NCI-H526 (cell line): ENCODE results near the gene STK10.

Experiments
- DNase-seq, 2 experiments: peaks; one replicate each; lab custom pipeline; 2025; lab: John Stamatoyannopoulos, UW

The STK10 gene

GRCh38 chr5:172188893-172189692, 1.1 kb upstream of the STK10 start:
- DNase-seq: no peak

DNA sequence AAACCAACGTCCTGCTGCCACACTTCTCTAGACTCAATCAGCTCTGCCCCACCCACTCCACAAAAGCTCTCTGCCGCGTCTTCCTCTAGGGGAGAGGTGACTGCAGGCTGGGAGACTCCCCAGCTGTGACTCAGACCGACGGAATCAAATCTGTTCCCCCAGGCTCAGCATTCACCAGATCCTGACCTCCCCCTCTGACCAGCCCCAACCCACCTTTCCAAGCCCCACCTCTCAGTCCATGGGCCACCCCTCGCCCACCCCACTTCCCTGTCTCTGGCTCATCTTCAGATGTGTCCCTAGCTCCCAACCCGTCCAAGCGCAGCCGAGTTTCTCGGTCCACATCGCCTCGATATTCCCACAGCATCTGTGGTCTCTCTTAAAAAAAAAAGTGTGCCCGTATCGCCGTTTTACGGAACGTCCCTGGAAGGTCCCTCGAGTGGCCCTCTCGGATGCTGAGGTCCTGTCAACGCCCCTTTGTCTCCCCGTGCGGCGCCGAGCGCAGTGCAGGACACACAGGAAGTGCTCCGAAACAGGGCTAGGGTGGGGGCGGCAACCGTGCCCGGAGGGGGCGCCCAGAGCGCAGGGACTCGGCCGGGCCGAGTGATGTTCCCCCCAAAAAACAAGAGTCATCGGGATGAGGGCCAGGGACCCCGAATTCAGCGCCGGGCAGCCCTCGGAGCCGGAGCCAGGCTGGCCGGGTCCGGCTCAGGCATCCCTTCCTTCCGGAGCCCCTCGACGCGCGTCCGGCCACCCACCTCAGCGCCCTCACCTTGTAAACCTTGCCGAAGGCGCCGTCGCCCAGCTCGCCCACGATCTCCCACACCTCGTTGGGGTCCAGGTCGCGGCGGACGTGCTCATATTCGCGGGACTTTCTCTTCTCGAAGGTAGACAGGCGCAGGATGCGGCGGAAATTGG, 649 bp downstream of the STK10 start:
- peak in 1 of 2 experiments; percentile 49 for DNase-seq

GRCh38 chr5:172186114-172186695, 1.8 kb downstream of the STK10 start:
- DNase-seq: no peak

- no peak for DNase-seq
Observed at GRCh38 chr5:172185096-172185461, 2.9 kb downstream of the STK10 start.

DNA sequence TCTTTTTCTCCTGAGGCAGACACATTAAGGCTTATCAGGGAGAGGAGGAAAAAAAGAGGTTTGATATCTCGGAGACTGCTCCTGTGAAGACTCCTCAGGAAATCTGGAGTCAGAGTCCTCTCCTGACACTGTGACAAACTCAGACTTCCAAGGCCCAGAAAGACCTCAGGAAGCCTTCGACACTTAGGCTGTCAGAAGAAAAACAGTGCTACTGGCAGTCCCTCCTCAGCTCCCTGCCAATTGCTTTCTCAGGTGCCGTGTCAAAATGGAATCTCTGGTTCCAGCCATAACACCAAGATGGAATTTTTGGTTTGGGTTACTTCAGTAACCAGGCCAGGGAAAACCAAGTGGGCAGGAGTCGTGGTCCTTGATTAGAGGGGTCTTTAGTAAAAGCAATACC, 4.1 kb downstream of the STK10 start:
- DNase-seq: no peak

DNA sequence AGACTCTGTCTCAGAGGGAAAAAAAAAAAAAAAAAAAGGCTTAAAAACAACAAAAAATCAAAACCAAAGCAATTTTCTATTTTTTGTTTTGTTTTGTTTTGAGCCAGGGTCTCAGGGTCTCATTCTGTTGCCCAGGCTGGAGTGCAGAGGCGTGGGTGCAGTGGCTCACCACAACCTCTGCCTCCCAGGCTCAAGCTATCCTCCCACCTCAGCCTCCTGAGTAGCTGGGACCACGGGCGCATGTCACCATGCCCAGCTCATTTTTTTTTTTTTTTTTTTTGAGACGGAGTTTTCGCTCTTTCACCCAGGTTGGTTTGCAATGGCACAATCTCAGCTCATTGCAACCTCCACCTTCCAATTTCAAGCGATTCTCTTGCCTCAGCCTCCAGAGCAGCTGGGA, 5.7 kb downstream of the STK10 start:
- no peak for DNase-seq

DNA sequence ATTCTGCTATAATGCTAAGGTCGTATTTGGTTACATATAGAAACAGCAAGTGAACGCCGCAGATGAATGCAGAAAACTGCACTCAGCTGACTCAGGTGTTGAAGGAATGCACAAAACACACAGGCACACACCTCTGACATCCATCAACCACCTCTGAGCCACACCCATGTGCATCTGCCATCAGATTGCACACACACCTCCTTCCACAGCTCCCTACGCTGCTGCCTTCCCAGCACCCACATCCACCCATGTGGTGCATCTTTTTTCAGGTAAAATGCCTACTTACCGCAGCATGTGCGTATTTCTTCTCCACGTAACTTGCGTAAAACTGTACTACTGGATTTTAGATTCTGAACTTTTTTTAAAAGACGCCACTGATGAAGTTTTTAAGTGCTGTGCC, 7.1 kb downstream of the STK10 start:
- DNase-seq: no peak

DNA sequence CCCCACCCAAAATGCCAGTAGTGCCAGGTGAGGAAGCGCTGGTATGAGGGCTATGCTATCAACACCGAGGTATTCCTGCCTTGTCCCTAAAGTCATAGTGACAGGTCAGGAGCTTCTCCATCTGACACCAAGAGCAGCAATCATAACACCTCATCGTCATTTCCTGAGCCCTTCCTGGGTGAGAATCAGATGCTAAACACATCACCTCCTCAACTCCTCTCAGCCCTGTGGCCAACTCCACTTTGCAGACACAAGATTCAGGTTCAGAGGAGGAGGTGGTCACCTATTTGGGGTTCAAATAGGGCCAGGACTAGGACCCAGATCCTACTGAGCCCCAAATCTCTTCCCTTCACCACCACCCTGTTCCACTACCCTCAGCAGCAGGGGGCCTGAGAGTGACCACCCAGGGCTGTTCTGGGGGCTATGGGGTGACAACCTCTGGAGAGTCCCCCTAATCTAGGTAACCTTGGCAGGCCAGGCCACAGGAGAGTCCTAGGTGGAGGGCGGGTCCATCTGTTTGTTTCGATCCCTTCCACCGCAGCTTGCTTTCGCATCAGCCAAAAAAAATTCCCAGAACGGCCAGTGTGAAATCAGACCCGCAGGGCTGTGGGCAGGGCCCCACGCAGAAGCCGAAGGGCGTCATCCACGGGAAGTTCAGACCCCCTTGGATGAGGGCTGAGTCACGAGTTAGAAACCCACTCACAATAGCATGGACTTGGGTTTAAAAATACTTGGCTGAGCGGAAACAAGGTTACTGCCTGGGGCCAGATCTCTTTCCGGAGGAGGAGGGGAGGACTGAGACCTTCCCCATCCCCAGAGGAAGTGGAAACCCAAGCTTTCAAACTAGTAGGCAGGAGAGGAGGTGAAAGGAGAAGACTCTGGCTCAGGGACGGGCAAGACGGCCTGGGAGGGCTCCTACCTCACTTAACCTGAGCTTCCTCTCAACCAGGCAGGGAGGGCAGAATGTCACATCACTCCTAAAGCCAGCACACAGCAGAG, 8.7 kb downstream of the STK10 start:
- DNase-seq: no peak

- DNase-seq: no peak
Observed at GRCh38 chr5:172178301-172178987, 9.6 kb downstream of the STK10 start.

DNA sequence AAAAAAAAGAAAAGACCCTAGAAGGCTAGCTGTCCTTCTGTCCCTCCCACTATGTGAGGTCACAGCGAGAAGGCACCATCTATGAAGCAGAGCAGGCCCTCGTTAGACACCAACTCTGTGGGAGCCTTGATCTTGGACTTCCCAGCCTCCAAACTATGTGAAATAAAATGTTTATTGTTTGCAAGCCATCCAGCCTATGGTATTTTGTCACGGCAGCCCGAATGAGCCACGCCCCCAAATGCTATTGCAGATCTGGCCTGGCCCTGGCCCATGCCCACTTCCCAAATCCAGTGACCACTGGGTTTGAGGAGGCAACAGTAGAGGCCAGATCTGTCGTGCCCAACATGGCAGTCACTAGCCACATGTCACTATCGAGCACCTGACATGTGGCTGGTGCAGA, 10.8 kb downstream of the STK10 start:
- no peak for DNase-seq

GRCh38 chr5:172175263-172175719, 12.7 kb downstream of the STK10 start:
- no peak for DNase-seq

DNA sequence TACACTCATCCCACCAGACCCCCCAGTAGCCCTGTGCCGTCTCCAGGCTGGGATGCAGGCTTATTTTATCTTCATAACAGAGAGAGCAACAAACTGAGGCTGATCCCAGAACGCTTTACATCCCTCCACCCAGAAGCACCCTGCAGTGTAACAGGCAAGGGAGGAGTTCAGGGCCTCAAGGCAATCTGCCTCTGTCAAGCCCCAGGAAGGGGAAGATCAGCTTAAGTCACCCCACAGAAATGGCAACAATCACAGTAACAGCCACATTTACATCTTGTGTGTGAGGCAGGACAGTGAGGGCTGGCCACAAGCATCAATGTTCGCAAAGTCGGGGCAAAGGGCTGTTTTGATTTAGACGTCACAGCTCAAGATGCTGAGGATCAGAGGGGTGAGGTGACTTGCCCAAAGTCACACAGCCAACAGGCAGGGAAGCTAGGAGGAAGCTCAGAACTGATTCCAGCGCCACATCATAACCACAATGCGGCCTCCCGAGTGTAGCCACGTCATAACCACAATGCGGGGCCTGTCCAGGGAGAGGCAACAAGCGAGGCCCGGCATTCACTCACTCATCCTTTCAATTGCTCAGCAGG, 14.4 kb downstream of the STK10 start:
- no peak for DNase-seq

- DNase-seq: no peak
Observed at GRCh38 chr5:172172912-172173563, 15.0 kb downstream of the STK10 start.

- DNase-seq: no peak
Observed at GRCh38 chr5:172171118-172171517, 16.9 kb downstream of the STK10 start.

GRCh38 chr5:172170251-172170701, 17.7 kb downstream of the STK10 start:
- DNase-seq: no peak

DNA sequence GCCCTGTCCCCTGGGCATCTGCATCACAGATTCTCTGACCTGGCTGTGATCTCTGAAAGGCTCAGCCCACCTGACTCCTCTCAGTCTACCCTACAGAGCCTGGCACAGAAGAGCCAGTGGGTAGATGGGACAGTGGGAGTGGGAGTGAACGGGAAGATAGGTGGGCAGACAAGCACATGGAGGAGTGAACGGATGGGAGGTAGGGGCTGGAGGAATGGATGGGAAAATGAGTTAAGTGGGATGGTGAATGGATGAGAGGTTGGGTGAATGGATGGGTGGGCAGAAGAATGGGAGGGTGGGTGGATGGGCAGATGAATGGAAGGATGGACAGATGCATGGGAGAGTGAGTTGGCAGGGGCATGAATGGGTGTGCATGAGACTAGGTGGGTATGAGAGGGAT, 18.8 kb downstream of the STK10 start:
- DNase-seq: no peak

GRCh38 chr5:172168311-172168710, 19.7 kb downstream of the STK10 start:
- DNase-seq: no peak

DNA sequence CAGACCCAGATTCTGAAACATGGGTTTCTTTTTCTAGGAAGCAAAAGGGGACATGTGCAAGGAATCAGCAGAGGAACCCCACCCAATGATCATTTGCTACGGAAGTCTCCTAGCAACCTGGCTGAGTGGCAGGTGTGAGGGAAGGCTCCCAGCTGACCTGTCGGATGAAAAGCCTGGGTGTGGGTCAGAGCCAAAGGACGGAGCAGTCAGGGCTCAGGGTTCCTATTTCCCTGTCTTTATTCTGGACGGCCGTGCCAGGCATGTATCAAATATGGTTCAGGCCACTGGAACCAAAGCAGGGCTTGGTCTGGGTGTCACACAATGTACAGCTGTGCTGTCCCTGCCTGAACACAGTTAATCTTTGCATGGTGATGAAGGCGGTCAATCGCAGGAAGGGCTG, 20.1 kb downstream of the STK10 start:
- no peak for DNase-seq

GRCh38 chr5:172166030-172166826, 21.8 kb downstream of the STK10 start:
- DNase-seq: no peak
